ENCODE results near the gene CD72.
"Not testable (repeated sequence)": the region's sequence is repeated elsewhere in the genome, so short reads cannot be mapped to it uniquely, and the experiment has no call there.

CD72 gene

GRCh38 chr9:35649431-35650340, 31.5 kb upstream of the CD72 start:
- no peak for DNase-seq

- DNase-seq, result peak; percentile 93
These were observed 28.5 kb upstream of the CD72 start for GRCh38 chr9:35646533-35647265.

- no peak for DNase-seq
These were observed 27.9 kb upstream of the CD72 start for GRCh38 chr9:35646153-35646532.

- DNase-seq, result not testable (repeated sequence)
These were observed 27.5 kb upstream of the CD72 start for GRCh38 chr9:35645736-35646135.

GRCh38 chr9:35643046-35643445, 24.8 kb upstream of the CD72 start:
- no peak for DNase-seq

- DNase-seq, result not testable (repeated sequence)
These were observed 23.3 kb upstream of the CD72 start for GRCh38 chr9:35641478-35641877.

- not testable (repeated sequence) for DNase-seq
These were observed 22.2 kb upstream of the CD72 start for GRCh38 chr9:35640431-35640830.

DNA sequence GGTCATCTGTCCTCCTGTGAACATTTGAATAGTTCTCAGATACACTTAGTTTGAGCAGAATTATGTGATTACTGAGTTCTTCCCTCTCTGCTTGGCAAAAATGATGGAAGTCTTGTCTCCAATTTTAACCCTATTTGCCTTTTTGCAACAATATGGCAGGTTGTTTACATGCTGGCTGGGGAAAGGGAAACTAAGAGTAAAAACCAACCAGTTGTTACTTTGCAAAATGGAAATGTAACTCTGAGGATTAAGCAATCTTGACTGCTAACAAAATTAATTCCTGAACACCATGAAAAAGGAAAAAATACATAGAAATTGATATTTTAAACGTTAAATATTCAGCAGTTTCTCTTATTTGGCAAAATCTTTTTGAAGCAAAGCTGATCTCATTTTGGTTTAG, 21.4 kb upstream of the CD72 start:
- no peak for DNase-seq

- not testable (repeated sequence) for DNase-seq
These were observed 21.0 kb upstream of the CD72 start for GRCh38 chr9:35639225-35639624.

DNA sequence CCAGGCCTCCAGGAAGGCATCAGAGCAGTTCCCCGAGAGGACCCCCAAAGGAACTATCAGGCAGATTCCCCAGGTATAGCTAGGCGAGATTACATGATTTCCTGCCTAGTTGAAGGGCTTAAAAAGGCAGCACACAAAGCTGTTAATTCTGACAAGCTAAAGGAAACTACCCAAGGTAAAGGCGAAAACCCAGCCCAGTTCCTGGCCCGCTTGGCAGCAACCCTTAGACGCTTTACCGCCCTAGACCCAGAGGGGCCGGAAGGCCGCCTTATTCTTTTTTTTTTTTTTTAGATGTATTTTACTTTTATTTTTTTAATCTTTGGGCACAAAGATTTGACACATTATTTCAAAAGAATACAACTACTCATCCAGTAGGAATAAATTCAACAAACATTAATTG, 20.5 kb upstream of the CD72 start:
- DNase-seq, result not testable (repeated sequence)

DNA sequence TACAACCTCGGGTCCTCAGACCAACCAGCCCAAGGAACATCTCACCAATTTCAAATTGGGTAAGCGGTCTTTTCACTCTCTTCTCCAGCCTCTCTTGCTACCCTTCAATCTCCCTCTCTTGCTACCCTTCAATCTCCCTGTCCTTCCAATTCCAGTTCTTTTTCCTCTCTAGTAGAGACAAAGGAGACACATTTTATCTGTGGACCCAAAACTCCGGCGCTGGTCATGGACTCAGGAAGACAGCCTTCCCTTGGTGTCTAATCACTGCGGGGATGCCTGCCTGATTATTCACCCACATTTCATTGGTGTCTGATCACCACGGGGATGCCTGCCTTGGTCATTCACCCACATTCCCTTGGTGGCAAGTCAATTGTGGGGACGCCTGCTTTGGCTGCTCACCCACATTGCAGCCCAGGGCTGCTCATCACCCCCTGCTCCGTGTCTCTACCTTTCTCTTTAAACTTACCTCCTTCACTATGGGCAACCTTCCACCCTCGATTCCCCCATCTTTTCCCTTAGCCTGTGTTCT, 19.3 kb upstream of the CD72 start:
- DNase-seq, result not testable (repeated sequence)

GRCh38 chr9:35636877-35637246, 18.6 kb upstream of the CD72 start:
- DNase-seq, result not testable (repeated sequence)

GRCh38 chr9:35636135-35636876, 18.1 kb upstream of the CD72 start:
- DNase-seq, result no peak

DNA sequence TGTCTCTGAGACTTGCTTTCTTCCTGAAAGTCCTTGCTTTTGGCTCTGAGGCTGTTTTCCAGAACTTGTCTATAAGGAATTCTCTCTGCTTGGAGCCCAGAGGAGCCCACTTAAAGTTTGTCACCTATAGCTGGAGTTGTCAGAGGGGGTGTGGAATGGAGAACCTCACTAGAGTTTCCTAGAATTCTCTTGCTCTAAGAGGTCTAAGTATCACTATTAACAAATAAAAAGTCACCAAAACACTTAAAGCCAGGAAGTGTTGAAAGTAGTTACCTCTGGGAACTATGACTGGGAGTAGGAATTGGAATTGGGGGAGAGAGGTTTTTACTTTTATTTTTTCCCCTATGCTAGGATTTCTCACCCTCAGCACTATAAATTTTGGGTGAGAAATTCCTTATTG, 17.5 kb upstream of the CD72 start:
- DNase-seq, result no peak

- DNase-seq, result no peak
These were observed 11.4 kb upstream of the CD72 start for GRCh38 chr9:35629597-35629996.

GRCh38 chr9:35628389-35628991, 10.3 kb upstream of the CD72 start:
- DNase-seq, result no peak

DNA sequence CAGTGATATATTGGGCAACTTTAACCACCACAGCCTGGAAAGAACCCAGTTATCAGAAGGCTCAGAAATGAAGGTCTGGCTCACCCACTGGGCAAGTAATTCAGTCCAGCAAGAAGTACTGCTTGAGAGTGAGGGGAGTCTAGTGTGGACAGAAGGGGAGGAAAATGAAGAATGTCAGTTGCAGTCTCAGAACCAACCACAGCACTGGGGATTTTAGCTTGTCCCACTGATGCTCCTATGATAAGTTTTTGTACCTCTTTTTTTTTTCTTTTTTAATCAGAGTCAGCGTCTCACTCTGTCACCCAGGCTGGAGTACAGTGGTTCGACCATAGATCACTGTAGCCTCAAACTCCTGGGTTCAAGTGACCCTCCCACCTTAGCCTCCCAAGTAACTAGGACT, 9.4 kb upstream of the CD72 start:
- no peak for DNase-seq

DNA sequence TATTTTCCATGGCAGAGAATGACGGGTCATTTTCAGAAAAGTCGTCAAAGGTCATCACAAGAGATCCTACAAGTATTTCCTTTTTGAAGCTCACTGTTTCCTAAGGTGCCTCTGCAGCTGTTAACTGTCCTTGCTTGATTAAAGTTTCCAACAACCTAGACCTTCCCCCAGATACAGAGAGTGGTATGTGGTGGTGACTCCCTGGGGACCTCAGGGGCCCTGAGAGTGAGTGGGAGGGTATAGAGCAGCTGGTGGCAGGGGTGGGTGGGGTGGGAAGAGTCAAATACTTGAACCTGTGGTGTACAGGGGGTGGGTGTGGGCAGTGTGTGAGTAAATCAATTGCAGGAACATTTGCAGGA, 1.6 kb upstream of the CD72 start:
- DNase-seq, result no peak

DNA sequence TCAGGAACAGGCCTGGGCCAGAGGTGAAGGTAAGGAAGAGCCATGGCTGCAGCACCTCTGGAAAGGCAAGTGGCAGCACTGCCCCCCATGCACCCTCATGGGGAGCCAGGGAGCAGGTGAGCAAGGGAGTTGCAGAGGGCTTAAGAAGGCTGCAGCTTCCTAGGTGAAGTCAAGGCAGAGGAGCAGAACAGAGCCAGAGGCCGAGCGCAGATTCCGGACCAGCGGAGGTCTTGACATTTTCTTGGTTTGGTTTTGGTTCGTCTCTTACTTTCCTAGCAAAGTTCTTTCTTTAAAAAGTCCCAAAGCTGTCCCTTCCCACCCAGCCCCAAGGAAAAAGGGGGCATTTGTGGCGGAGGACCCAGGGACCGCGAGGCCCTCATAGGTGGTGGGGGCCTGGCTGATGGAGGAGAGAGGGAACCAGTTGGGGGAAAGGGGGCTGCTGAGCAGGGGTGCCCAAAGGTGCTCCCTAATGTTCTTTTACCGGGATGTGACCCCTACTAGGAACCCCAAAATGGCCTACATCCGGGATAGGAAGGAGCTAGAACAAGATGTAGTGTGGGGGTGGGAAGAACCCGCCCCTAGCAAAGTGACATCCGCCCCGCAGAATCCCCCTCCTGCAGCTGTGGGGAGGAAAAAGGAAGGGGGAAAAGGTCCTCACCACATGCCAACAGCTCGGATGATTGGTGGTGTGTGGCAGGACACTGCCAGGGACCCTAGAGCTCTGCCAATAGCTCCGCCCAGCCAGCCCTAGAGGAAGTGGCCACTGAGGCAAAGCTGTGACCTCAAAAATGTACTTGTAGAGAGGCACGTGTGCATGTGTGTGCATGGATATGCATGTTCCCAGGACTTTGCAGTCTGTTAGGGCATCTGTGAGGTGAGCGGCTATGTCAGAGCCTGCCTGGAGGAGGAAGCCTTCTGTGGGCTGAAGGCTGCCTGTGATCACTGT, 914 bp upstream of the CD72 start:
- DNase-seq, result no peak

GRCh38 chr9:35617548-35617947, 665 bp downstream of the CD72 start:
- DNase-seq, result no peak

GRCh38 chr9:35616681-35617459, 1.3 kb downstream of the CD72 start:
- no peak for DNase-seq

Data from midbrain (tissue), 1 donor.